NCI-H1048 (cell line): ENCODE results near the gene TAF11.
A peak's percentile ranks its signal among the peaks of the same experiment; 100 is the strongest.
"Not testable (repeated sequence)": the region's sequence is repeated elsewhere in the genome, so short reads cannot be mapped to it uniquely, and the experiment has no call there.

Source experiments
- DNase-seq: peaks from one replicate; lab custom pipeline; 2025; lab: John Stamatoyannopoulos, UW

Gene TAF11, protein sequence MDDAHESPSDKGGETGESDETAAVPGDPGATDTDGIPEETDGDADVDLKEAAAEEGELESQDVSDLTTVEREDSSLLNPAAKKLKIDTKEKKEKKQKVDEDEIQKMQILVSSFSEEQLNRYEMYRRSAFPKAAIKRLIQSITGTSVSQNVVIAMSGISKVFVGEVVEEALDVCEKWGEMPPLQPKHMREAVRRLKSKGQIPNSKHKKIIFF

GRCh38 chr6:34887753-34888513 lies at the start of gene TAF11:
TAF11 (minus strand) TSS chr6:34888042; CDS start chr6:34887957, 85 bp downstream.
- peak; percentile 95 for DNase-seq

DNA sequence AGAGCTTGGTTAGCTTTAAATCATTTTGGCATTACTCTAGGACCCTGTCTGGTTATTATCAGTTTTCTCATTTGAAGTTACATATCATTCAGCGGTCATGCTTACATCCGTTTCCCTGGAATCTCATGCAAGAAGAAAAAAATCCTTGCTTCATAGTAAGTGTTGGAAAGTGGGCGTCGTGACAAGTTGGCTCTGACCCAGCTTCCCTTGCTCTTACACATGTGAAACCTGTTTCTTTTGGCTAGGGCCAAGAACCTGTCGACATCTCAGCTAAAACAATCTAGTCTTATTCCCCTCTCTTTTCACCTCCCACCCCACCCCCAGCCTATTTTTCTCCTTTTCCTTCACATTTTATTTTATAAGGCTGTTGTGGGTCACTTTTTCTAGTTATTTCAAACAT lies 46.7 kb upstream of the TAF11 start:
- no peak for DNase-seq

DNA sequence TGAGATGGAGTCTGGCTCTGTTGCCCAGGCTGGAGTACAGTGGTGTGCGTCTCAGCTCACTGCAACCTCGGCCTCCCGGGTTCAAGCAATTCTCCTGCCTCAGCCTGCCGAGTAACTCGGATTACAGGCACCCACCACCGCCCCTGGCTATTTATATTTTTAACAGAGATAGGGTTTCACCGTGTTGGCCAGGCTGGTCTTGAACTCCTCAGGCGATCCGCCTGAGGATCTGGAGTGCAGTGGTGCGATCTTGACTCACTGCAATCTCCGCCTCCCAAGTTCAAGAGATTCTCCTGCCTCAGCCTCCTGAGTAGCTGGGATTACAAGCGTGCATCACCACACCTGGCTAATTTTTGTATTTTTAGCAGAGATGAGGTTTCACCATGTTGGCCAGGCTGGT lies 44.4 kb upstream of the TAF11 start:
- not testable (repeated sequence) for DNase-seq

- DNase-seq, result no peak
Observed at GRCh38 chr6:34930221-34930620, 42.4 kb upstream of the TAF11 start.

DNA sequence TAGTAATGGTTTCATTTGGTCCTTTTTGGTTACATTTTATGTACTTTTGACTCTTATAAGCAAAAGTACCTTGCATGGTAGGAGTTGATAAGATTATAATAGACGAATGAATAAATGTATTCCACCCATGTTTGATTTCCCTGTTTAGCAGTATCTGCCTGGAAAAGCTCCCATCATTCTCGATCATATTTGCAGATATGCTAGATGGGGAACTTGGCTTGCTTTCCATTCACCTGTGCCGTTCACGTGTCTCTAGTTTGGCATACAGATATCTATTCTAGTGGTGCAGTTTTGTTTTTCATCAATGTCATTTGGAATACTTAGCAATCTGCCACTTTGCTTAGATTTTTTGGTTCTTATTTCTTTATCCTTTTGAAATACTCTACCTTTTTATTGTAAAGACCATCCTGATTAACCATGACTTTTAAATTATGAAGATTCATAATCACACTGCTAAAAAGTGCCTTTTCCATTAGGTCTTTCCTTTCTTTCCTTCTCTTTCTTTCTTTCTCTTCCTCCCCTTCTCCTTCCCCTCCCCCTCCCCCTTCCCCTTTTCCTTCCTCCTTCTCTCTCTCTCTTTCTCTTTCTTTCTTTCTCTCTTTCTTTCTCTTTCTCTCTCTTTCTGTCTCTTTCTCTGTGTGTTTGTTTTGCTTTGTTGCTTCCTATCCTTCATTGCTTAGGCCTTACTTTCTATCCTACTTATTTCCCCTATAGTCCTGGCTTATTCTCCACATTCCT lies 41.6 kb upstream of the TAF11 start:
- DNase-seq, result no peak

DNA sequence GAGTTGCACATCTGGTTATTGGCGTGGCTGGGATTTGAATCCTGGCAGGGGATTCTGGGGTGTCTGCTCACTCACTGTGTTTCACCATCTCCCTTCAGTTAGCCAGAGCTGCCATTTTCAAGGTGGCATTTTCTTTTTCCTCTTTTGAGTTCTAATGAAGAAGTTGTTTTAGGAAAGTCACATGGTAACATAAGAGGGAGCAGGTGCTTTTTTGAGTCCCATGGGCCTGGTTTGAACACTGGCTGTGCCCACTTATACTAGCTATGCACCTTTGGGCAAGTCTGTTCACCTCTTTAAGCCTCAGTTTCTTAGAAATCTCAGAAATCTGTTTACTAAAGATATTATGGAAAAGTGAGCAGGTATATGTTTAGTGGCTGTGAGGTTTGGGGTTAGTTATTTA lies 40.9 kb upstream of the TAF11 start:
- no peak for DNase-seq

- no peak for DNase-seq
Observed at GRCh38 chr6:34928220-34928619, 40.4 kb upstream of the TAF11 start.

DNA sequence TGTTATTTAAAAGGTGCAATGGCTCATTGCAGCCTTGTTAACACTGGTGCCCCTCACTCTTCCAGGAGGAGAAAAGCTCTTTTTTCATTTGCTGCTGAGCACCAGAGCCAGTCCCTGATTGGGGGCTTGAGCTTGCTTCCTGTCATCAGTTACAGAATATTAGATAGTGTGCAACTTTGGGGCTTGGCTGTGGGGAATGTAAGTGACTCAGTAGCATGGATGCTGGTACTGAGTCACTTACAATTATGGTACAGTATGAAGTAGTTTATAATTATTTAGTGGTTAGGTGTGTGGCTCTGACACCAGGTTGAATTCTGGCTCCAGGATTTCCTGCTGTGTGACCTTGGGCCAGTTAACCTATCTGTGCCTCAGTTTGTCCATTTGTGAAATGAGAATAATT lies 38.8 kb upstream of the TAF11 start:
- no peak for DNase-seq

DNA sequence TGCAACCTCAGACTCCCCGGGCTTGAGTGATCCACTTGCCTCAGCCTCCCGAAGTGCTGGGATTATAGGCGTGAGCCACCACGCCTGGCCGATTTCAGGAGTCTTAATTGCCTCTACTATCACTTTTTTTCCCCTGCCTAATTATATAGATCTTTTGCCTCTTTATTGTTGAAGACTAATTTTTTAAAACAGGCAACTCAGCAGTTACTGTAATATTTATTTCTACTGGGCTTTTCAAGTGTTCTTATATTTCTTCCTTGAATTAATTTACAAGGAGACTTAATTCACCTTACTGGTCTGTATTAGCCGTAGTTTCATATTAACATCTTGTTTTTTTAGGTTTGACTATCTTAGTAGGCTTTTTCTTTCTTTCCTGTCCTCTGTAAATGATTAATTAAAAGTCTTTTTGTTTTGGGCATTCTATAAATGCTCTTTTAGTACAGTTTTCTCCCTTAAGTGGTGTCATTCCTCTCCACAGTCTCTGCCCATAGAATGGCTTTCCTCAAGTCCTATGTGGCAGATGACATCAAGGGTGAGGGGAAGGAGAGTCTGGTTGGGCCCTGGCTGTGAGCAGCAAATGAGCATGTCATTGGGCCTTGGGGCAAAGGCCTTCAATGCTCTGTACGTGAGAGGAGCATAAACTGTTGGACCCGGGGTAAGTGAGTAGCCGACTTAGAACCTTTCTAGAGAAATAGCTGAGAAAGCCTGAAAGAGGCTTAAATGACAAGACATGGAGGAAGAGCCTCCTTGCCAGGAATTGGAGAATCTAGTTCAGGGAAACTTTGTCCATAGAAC lies 37.2 kb upstream of the TAF11 start:
- DNase-seq, result no peak

- no peak for DNase-seq
Observed at GRCh38 chr6:34922177-34922663, 34.4 kb upstream of the TAF11 start.

DNA sequence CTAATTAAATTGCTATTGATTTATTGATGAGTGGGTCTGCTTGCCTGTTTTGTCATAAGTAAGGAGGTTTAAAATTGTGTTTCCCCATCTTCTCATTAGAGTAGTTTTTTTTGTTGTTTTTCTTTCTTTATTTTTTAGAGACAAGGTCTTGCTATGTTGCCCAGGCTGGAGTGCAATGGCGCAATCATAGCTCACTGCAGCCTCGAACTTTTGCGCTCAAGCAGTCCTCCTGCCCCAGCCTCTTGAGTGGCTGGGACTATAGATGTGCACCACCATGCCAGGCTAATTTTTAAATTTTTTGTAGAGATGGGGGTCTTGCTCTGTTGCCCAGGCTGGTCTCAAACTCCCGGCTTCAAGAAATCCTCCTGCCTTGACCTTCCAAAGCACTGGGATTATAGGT lies 32.3 kb upstream of the TAF11 start:
- no peak for DNase-seq

- DNase-seq, result no peak
Observed at GRCh38 chr6:34919651-34920050, 31.8 kb upstream of the TAF11 start.

GRCh38 chr6:34917626-34918285 lies 29.9 kb upstream of the TAF11 start:
- no peak for DNase-seq

- DNase-seq, result no peak
Observed at GRCh38 chr6:34916348-34916967, 28.6 kb upstream of the TAF11 start.

DNA sequence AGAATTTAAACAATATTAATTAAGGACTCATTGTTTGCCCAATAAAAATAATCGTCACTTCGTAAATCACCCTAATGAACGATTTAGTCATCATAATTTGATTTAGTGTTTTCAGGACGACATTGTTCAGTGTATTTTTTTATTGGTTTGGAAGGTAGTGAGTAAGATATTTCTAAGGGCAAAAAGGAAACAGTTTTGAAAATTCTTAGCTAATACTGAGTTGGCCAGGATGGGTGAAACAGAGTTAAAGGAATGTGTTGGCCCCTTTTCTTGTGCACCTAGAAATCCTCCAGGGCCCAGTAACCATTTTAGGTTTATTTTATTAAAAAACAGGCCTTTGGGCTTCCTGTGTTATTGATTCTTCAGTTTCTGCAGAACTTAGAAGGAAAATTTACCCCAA lies 26.5 kb upstream of the TAF11 start:
- DNase-seq, result no peak

- DNase-seq, result no peak
Observed at GRCh38 chr6:34912715-34913464, 25.0 kb upstream of the TAF11 start.

GRCh38 chr6:34911822-34912221 lies 24.0 kb upstream of the TAF11 start:
- DNase-seq, result no peak

DNA sequence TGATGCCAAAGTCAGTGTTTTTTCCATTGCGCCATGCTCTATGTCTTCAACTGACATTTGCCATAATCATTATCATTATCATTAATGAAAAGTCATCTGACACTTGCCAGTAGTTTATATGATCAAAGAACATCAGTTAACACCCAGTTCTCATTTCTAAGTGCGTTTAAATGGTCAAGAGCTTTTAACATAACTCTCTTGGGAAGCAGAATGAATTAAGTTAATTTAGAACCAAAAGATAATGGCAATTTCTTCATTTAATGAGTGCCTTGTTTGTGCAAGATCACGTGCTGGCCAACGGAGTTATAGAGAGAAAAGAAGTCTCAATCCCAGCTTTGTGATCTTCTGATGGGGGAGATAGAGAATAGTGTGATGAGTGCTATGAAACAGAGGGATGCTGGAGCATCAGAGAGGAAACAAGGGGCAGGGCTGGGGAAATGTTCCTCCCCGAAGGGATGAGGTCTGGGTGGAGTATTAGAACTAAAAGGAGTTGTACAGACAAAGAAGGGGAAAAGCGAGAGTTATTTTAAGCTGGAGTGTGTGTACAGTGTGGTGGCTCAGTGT lies 21.6 kb upstream of the TAF11 start:
- no peak for DNase-seq

DNA sequence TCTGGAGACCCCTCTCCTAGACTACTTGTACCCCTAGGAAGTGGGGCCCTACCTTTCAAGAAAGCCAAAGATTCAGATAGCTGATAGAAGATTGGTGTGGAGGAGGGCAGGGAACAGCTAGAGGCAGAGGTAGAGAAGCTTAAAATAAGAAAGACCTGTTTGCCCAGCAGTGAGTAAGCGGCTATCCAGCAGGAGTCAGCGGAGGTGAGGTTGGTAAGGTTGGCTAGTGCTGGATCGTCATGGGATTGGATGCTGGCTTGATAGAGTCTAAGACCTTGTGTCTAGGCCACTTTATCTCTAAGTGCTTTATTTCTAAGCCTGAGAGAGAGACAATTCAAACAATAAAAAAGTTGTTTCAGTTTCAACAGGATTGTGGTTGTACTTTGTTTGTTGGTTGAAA lies 20.4 kb upstream of the TAF11 start:
- no peak for DNase-seq

DNA sequence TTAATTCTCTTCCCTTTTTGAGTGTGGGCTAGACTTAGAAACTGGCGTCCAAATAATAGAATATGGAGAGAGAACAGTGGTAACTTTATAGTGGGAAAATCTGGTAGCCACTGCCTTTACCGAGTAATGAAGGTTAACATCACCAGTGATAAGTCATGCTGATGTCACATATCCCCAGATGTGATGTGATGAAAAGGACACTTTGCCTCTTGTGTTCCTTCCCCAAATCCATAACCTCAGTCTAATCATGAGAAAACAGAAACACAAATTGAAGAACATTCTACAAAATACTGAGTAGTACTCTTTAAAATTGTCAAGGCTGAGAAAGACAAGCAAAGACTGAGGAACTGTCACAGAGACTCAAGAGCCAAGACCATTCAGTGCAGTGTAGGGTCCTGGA lies 19.0 kb upstream of the TAF11 start:
- no peak for DNase-seq
